C4-2B (cell line): Measurements from ENCODE around the gene CTNNBIP1.
A peak's percentile ranks its signal among the peaks of the same experiment; 100 is the strongest.

Experiments
- H3K27ac ChIP-seq: fragments of 450-650 bp; 2 replicates; pipeline ENCODE4 v1.5.1; 2017
- ZFX ChIP-seq: fragments of 450-650 bp; IDR thresholded peaks from 2 replicates; pipeline ENCODE4 v1.6.1; 2017
- TF ChIP-seq, protein P1 (sequence below): fragments of 450-650 bp; conservative IDR thresholded peaks from 2 replicates; pipeline ENCODE4 v1.5.1; 2017; ENCODE audit warnings: mild to moderate bottlenecking

CTNNBIP1 gene

DNA sequence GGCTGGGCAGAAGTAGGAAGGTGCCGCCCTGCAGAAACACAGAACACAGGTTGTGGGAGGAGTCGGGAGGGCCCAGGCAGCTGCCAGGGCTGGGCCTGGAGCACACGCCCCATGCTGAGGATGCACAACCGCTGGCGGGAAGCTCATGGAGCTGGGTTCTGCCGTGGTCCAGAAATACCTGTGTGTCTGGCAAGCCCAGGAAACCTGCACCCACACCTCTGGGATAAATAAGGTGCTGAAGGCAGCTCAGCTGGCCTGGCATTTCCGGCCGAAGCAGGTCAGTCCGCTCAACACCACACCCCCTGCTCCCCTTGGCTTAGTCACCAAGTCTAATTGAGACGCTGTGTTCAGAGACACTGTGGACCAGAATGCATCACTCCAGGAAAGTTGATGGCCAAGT is 32.1 kb downstream of the CTNNBIP1 start:
- TF ChIP-seq ZFX = no peak
- TF ChIP-seq, protein P1, sequence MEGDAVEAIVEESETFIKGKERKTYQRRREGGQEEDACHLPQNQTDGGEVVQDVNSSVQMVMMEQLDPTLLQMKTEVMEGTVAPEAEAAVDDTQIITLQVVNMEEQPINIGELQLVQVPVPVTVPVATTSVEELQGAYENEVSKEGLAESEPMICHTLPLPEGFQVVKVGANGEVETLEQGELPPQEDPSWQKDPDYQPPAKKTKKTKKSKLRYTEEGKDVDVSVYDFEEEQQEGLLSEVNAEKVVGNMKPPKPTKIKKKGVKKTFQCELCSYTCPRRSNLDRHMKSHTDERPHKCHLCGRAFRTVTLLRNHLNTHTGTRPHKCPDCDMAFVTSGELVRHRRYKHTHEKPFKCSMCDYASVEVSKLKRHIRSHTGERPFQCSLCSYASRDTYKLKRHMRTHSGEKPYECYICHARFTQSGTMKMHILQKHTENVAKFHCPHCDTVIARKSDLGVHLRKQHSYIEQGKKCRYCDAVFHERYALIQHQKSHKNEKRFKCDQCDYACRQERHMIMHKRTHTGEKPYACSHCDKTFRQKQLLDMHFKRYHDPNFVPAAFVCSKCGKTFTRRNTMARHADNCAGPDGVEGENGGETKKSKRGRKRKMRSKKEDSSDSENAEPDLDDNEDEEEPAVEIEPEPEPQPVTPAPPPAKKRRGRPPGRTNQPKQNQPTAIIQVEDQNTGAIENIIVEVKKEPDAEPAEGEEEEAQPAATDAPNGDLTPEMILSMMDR = no peak
- no peak overlapping the region for H3K27ac ChIP-seq

DNA sequence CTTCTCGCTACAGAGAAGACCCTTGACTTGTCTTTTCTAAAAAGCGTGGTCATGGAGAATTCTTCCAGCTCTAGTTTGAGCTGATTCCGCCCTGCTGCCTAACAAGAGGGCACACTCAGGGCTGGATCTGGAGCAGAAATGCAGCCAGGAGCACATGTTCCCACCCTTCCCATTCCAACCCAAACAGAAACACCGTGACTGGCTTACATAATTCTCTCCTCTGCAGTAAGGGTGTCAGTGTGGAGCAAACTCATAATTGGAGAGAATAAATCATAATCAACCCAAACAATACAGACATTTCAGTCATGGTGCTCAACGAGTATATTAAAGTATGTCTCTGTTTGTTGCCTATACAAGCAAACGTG is 34.5 kb downstream of the CTNNBIP1 start:
- H3K27ac ChIP-seq = no peak overlapping the region; the same call in 1 of the 2 replicates
- TF ChIP-seq, protein P1 = no peak
- no peak for TF ChIP-seq ZFX

DNA sequence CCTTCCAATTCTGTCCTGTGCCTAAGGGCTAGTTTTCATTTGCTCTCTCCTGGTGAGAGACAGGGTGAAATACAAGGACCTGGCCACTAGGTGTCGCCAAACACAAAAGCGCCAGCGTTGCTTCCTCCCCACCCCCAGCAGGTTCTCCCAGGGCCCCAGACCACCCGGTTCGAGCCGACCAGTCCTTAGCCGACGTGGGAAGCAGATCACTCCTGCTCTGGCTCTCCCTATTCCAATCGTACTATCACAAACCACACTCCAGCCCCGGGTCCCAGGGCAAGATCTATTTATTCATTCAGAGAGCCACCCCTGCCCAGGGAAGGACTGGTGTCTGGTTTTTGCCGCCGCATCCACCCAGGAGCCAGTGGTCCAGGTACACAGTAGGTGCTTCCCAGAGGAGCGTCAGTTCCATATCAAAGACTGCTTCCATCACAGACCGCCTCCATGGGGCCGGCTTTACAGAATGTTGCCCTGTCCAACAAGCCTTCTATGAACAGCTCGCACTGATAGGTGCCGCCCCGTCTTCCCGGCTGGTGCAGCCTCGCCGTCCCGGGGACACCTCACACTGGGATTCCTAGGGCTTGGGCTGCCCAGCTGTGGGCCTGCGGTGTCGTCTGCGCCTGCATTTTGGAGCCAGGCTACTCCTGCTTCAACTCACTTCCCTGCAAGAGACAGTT is 35.0 kb downstream of the CTNNBIP1 start:
- H3K27ac ChIP-seq = no peak overlapping the region; the same call in 1 of the 2 replicates
- TF ChIP-seq, protein P1 = peak; percentile 97
- no peak for TF ChIP-seq ZFX

DNA sequence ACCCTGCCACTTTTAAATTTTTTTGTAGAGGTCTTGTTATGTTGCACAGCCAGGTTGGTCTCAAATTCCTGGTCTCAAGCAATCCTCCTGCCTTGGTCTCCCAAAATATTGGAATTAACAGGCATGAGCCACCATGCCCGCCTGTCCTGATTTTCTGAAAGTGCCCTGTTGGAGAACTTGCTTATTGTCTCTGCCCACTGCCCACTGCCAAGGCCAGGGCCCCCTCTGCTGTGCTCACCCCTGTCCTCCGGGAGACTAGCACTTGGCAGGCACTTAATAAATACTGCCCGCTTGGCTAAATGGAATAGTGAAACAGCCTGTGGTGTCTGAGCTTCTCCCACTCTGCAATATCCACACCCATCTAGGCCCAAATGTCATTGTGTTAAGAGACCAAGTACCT is 35.7 kb downstream of the CTNNBIP1 start:
- no peak overlapping the region for H3K27ac ChIP-seq
- no peak for TF ChIP-seq ZFX
- TF ChIP-seq, protein P1 = no peak

DNA sequence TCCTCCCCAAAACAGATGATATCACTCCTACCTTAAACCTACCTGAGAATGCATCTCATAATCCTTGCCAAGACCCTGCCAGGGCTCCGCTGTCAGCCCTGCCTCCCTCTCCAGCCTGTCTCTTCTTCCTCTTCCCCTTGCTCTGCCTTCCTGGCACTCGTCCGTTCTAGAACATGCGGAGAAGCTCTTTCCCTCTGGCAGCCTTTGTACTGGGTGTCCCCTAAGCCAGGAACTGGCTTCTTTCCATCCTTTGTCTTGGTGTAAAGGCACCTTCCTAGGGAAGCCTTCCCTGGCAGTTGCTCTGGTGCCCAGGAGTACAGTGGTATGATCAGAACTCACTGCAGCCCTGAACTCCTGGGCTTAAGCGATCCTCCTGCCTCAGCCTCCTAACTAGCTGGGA is 36.1 kb downstream of the CTNNBIP1 start:
- TF ChIP-seq, protein P1 = no peak
- TF ChIP-seq ZFX = no peak
- no peak overlapping the region for H3K27ac ChIP-seq

DNA sequence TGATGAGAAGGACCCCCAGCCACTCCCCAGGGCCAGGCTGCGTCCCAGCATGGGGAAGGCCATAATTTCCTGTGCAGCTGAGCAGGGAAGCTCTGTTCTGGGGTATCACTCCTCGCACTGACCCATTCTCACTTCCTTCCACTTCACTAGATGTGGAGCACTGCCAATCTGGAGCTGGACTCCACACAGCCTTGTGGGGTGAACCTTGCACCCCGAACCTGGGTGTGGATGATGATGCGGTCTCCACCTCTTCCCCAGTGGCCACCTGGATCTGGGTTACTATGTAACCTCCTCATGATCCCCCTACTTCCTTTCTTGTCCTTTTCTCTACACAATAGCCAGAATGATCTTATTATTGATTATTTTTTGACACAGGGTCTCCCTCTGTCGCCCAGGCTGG is 36.7 kb downstream of the CTNNBIP1 start:
- no peak overlapping the region for H3K27ac ChIP-seq
- TF ChIP-seq ZFX = no peak
- TF ChIP-seq, protein P1 = no peak

DNA sequence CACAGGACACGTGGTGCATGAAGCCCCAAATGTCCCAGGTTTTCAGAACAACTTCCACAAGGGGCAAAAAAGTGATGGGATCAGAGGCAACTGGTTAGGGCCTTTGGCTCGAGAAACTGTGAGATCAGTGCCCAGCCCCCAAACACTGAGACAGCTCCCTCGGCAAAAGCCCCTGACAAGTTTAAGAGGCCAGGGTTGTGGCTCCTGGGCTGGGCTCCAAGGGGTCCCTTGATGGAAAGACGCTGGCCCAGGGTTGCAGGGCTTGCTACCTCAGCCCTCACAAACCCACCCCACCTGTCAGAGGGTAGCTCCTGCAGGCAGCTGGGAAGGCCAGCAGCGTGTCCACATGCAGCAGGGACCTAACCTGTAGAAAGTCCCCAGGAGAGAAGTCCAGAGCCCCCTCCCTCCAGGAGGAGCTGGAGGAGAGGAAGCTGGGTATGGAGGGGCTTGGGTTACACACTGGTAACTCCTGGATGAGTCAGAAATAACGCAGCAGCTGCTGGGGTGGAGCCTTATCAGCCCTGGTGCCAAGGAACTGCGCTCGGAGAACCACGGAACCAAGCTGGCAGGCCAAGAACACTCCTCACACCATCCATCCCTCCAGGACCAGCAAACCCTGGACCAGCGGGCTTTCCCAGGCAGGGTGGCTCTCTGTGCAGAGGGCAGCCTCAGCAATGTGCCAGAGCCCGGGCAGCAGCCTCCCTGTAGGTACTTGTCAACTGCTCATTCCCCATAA is 37.5 kb downstream of the CTNNBIP1 start:
- TF ChIP-seq, protein P1 = no peak
- no peak for TF ChIP-seq ZFX
- H3K27ac ChIP-seq = no peak overlapping the region
